Nephron (organoid): ENCODE measurements around the gene RNF13.

ENCODE experiments used
- H3K27ac Mint-ChIP-seq, 3 experiments: 2 replicates each; pipeline ENCODE4 v1.8.0; 2020; ENCODE audit warnings: mixed read lengths in 3 of 3, mild to moderate bottlenecking in 2 of 3, moderate library complexity in 1 of 3
- H3K27me3 Mint-ChIP-seq: 2 replicates; pipeline ENCODE4 v1.8.0; 2021; ENCODE audit warnings: low read depth, mild to moderate bottlenecking, moderate library complexity, mixed read lengths
- H3K36me3 Mint-ChIP-seq: 2 replicates; pipeline ENCODE4 v1.8.0; 2020; ENCODE audit warnings: low read depth, mixed read lengths
- H3K4me1 Mint-ChIP-seq: 2 replicates; pipeline ENCODE4 v1.8.0; 2020; ENCODE audit warnings: mixed read lengths
- H3K4me3 Mint-ChIP-seq, 3 experiments: 2 replicates each; pipeline ENCODE4 v1.8.0; 2020; ENCODE audit warnings: mild to moderate bottlenecking in 3 of 3, mixed read lengths in 3 of 3, moderate library complexity in 2 of 3
- H3K9me3 Mint-ChIP-seq: 2 replicates; pipeline ENCODE4 v1.8.0; 2020; ENCODE audit warnings: mixed read lengths
- CTCF ChIP-seq, 3 experiments: fragments of 200-600 bp; sonication (generic); IDR thresholded peaks; one replicate each; pipeline ENCODE4 v1.5.0; 2021; ENCODE audit warnings: antibody characterized with exemption in 3 of 3; ENCODE audit not compliant: unreplicated experiment in 3 of 3

Gene RNF13

GRCh38 chr3:149998946-149999345, 185.9 kb downstream of the RNF13 start:
- H3K4me1 Mint-ChIP-seq: no peaks in the 10 kb centered on the region
- H3K4me3 Mint-ChIP-seq: no peak overlapping the region
- no peak for TF ChIP-seq CTCF (IDR thresholded peaks at IDR 0.05; ENCODE audit: unreplicated experiment in 3 of 3)
- no peak overlapping the region for H3K27ac Mint-ChIP-seq
- H3K9me3 Mint-ChIP-seq: peaks cover 31% of the 10 kb centered on the region
- H3K36me3 Mint-ChIP-seq: no peaks in the 10 kb centered on the region
- H3K27me3 Mint-ChIP-seq: no peaks in the 10 kb centered on the region

GRCh38 chr3:149999421-149999820, 186.4 kb downstream of the RNF13 start:
- TF ChIP-seq CTCF (IDR thresholded peaks at IDR 0.05; ENCODE audit: unreplicated experiment in 3 of 3): no peak
- Mint-ChIP-seq H3K27me3 (no peaks in the 10 kb centered on the region), H3K4me1 (no peaks in the 10 kb centered on the region), H3K4me3 (no peak overlapping the region), H3K36me3 (no peaks in the 10 kb centered on the region), H3K27ac (no peak overlapping the region), H3K9me3 (peaks cover 31% of the 10 kb centered on the region)

- Mint-ChIP-seq H3K36me3 (no peaks in the 10 kb centered on the region), H3K9me3 (peaks cover 19% of the 10 kb centered on the region), H3K4me1 (no peaks in the 10 kb centered on the region), H3K4me3 (no peak overlapping the region), H3K27ac (no peak overlapping the region), H3K27me3 (no peaks in the 10 kb centered on the region)
- TF ChIP-seq CTCF (IDR thresholded peaks at IDR 0.05; ENCODE audit: unreplicated experiment in 3 of 3): no peak
These were observed 187.6 kb downstream of the RNF13 start for GRCh38 chr3:150000641-150001040.

GRCh38 chr3:150005243-150006112, 192.5 kb downstream of the RNF13 start:
- H3K4me1 Mint-ChIP-seq: no peaks in the 10 kb centered on the region

GRCh38 chr3:150006794-150007193, 193.8 kb downstream of the RNF13 start:
- no peak for TF ChIP-seq CTCF (IDR thresholded peaks at IDR 0.05; ENCODE audit: unreplicated experiment in 3 of 3)
- H3K4me3 Mint-ChIP-seq: no peak overlapping the region
- no peak overlapping the region for H3K27ac Mint-ChIP-seq
- H3K27me3 Mint-ChIP-seq: no peaks in the 10 kb centered on the region
- H3K4me1 Mint-ChIP-seq: no peaks in the 10 kb centered on the region
- peaks cover 5% of the 10 kb centered on the region for H3K9me3 Mint-ChIP-seq
- H3K36me3 Mint-ChIP-seq: no peaks in the 10 kb centered on the region

More at GRCh38 chr3:150005243-150006112, 192.5 kb downstream of the RNF13 start:
- no peak overlapping the region for H3K27ac Mint-ChIP-seq
- no peaks in the 10 kb centered on the region for H3K27me3 Mint-ChIP-seq
- H3K36me3 Mint-ChIP-seq: no peaks in the 10 kb centered on the region
- peaks cover 5% of the 10 kb centered on the region for H3K9me3 Mint-ChIP-seq
- no peak overlapping the region for H3K4me3 Mint-ChIP-seq
- no peak for TF ChIP-seq CTCF (IDR thresholded peaks at IDR 0.05; ENCODE audit: unreplicated experiment in 3 of 3)
